Large intestine (tissue), 3 donors: ENCODE data around the gene EXOC2. TPM values are rescaled to one million over a fixed set of nuclear protein-coding genes. Genes with fewer than 3 reads are reported as not detected.
"Not testable (repeated sequence)": the region's sequence is repeated elsewhere in the genome, so short reads cannot be mapped to it uniquely, and the experiment has no call there.

Experiments
- DNase-seq, 2 donors: peaks; one replicate each; pipeline versions ENCODE4 v3.0.0 to v3.0.0-alpha.2; 2013
- H3K27ac ChIP-seq: one replicate; pipeline ENCODE4 v1.5.1; 2013; ENCODE audit warnings: low read length
- H3K27me3 ChIP-seq: 2 replicates; pipeline ENCODE4 v1.6.1; 2013; ENCODE audit warnings: low read length; ENCODE audit not compliant: control insufficient read depth, insufficient read depth
- H3K36me3 ChIP-seq: 2 replicates; pipeline ENCODE4 v1.6.1; 2013; ENCODE audit warnings: low read length; ENCODE audit not compliant: control insufficient read depth, insufficient read depth
- H3K4me1 ChIP-seq: one replicate; pipeline ENCODE4 v1.6.1; 2013; ENCODE audit warnings: low read length; ENCODE audit not compliant: control insufficient read depth, insufficient read depth
- H3K4me3 ChIP-seq: one replicate; pipeline ENCODE4 v1.5.1; 2013; ENCODE audit warnings: low read length
- H3K9me3 ChIP-seq: one replicate; pipeline ENCODE4 v1.6.1; 2013; ENCODE audit warnings: mild to moderate bottlenecking, low read depth, low read length, moderate library complexity; ENCODE audit not compliant: control insufficient read depth
- WGBS: methylation state at CpG from one replicate; pipeline ENCODE4 v1.1.5; 2013; ENCODE audit warnings: low lambda C conversion rate; ENCODE audit not compliant: insufficient coverage; 5-methylcytosine and 5-hydroxymethylcytosine counted together
- polyA plus RNA-seq: library from polyadenylated mRNA; unstranded; fragments of 120-200 nt; gene quantifications from one replicate; pipeline ENCODE4 v1.2.1, GENCODE V29; 2013

EXOC2 gene
- polyA plus RNA-seq, 1 donor: 16.2 TPM

DNA sequence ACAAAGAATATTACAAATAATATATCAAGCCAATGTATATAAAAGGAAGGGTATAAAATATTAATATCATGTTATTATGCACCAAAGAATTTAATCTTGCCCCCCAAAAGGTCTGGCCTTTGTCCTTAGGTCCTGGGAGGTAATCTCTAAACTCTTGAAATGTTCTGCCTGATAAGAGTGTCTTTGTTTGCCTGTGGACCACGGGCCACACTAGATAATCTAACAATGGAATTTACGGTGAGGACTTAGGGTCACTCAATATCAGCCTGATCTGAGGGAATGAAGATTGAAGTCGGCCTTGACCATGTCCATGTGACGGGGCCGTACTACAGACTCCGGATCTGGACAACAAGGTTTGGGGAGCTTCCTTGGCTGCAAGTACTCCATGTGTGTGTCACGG, 79.0 kb downstream of the EXOC2 start:
- DNase-seq: no peak
- H3K27me3 ChIP-seq: no peaks in the 10 kb centered on the region
- H3K4me1 ChIP-seq: no peaks in the 10 kb centered on the region
- no peaks in the 10 kb centered on the region for H3K9me3 ChIP-seq
- H3K4me3 ChIP-seq: no peak overlapping the region
- H3K27ac ChIP-seq: no peak overlapping the region
- no CpG with 5 or more reads among the region's 7 CpGs for WGBS
- H3K36me3 ChIP-seq: peaks cover 26% of the 10 kb centered on the region

DNA sequence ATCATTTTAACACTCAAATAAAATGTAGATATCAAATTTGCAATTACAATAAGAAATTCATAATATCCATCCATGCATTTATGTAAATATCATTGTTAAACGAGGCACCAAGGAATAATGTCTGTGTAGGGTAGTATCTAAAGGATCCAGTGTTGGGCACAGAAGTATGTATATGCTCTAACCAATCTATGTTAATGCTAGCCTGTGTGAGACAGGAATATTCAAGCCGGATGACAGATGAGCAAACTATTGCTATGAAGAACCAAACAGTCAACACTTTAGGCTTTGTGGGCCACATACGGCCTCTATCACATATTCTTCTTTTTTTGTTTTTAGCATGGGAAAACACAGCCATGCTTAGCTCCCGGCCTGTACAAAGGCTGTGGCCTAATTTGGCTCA, 81.0 kb downstream of the EXOC2 start:
- WGBS: no CpG with 5 or more reads among the region's 4 CpGs
- H3K36me3 ChIP-seq: peaks cover 19% of the 10 kb centered on the region
- no peaks in the 10 kb centered on the region for H3K4me1 ChIP-seq
- no peak overlapping the region for H3K4me3 ChIP-seq
- DNase-seq: no peak
- no peak overlapping the region for H3K27ac ChIP-seq
- H3K9me3 ChIP-seq: no peaks in the 10 kb centered on the region
- H3K27me3 ChIP-seq: no peaks in the 10 kb centered on the region

DNA sequence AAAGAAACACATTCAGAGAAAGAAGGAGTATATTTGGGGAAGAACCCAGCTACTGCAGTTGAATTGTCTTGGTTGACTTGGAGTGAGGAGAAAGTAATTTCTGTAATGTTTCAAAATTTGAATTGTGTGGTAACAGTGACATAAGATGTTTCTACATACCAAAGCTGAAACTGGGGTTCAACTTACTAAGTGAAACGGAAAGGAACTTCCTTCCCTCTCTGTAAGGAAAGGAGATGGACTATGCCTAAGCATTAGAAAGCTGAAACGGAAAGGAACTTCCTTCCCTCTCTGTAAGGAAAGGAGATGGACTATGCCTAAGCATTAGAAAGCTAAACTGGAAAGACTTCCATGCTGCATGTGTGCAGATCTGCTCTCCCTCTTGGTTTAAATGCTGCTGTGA, 82.1 kb downstream of the EXOC2 start:
- Histone ChIP-seq H3K4me1 (no peaks in the 10 kb centered on the region), H3K27ac (no peak overlapping the region), H3K27me3 (no peaks in the 10 kb centered on the region), H3K36me3 (peaks cover 23% of the 10 kb centered on the region), H3K4me3 (no peak overlapping the region), H3K9me3 (no peaks in the 10 kb centered on the region)
- 67% methylated on average over 1 of the region's 2 CpGs for WGBS
- no peak for DNase-seq

- Histone ChIP-seq H3K27ac (no peak overlapping the region), H3K4me3 (no peak overlapping the region), H3K4me1 (no peaks in the 10 kb centered on the region), H3K36me3 (peaks cover 17% of the 10 kb centered on the region), H3K27me3 (no peaks in the 10 kb centered on the region), H3K9me3 (no peaks in the 10 kb centered on the region)
- DNase-seq: no peak
- WGBS: 96% methylated on average over 4 of the region's 4 CpGs
These were observed 83.0 kb downstream of the EXOC2 start for GRCh38 chr6:609905-610304.

GRCh38 chr6:606829-607379, 86.0 kb downstream of the EXOC2 start:
- no peak overlapping the region for H3K4me3 ChIP-seq
- no peak for DNase-seq
- peaks cover 9% of the 10 kb centered on the region for H3K36me3 ChIP-seq
- H3K27ac ChIP-seq: no peak overlapping the region
- H3K4me1 ChIP-seq: no peaks in the 10 kb centered on the region
- no peaks in the 10 kb centered on the region for H3K27me3 ChIP-seq
- 96% methylated on average over 3 of the region's 14 CpGs for WGBS
- H3K9me3 ChIP-seq: no peaks in the 10 kb centered on the region

GRCh38 chr6:605895-606294, 87.0 kb downstream of the EXOC2 start:
- not testable (repeated sequence) for H3K9me3 ChIP-seq, DNase-seq, H3K27ac ChIP-seq, H3K36me3 ChIP-seq, H3K27me3 ChIP-seq, H3K4me1 ChIP-seq, H3K4me3 ChIP-seq
- no CpG with 5 or more reads among the region's 5 CpGs for WGBS

- no peaks in the 10 kb centered on the region for H3K9me3 ChIP-seq
- no peaks in the 10 kb centered on the region for H3K4me1 ChIP-seq
- no peak for DNase-seq
- H3K27ac ChIP-seq: no peak overlapping the region
- H3K27me3 ChIP-seq: no peaks in the 10 kb centered on the region
- H3K36me3 ChIP-seq: peaks cover 9% of the 10 kb centered on the region
- 100% methylated on average over 1 of the region's 15 CpGs for WGBS
- H3K4me3 ChIP-seq: no peak overlapping the region
These were observed 88.4 kb downstream of the EXOC2 start for GRCh38 chr6:604579-604978.

GRCh38 chr6:603265-603664, 89.7 kb downstream of the EXOC2 start:
- H3K36me3 ChIP-seq: peaks cover 5% of the 10 kb centered on the region
- no peaks in the 10 kb centered on the region for H3K9me3 ChIP-seq
- WGBS: no CpG with 5 or more reads among the region's 6 CpGs
- H3K4me1 ChIP-seq: no peaks in the 10 kb centered on the region
- H3K4me3 ChIP-seq: no peak overlapping the region
- DNase-seq: no peak
- no peaks in the 10 kb centered on the region for H3K27me3 ChIP-seq
- no peak overlapping the region for H3K27ac ChIP-seq

GRCh38 chr6:599576-600448, 93.1 kb downstream of the EXOC2 start:
- Histone ChIP-seq H3K27me3 (no peaks in the 10 kb centered on the region), H3K9me3 (no peaks in the 10 kb centered on the region), H3K4me3 (no peak overlapping the region), H3K27ac (peak overlapping the region; percentile 47), H3K4me1 (peaks cover 2% of the 10 kb centered on the region), H3K36me3 (peaks cover 12% of the 10 kb centered on the region)
- DNase-seq: no peak
- WGBS: 92% methylated on average over 3 of the region's 7 CpGs

GRCh38 chr6:593907-594212, 99.1 kb downstream of the EXOC2 start:
- H3K9me3 ChIP-seq: no peaks in the 10 kb centered on the region
- peaks cover 2% of the 10 kb centered on the region for H3K4me1 ChIP-seq
- H3K27ac ChIP-seq: no peak overlapping the region
- no peak for DNase-seq
- peaks cover 33% of the 10 kb centered on the region for H3K36me3 ChIP-seq
- H3K27me3 ChIP-seq: no peaks in the 10 kb centered on the region
- H3K4me3 ChIP-seq: no peak overlapping the region
- no CpG with 5 or more reads among the region's 2 CpGs for WGBS
